HG02798 (cell line): ENCODE data around the gene MTG1.
A peak's percentile ranks its signal among the peaks of the same experiment; 100 is the strongest.

Experiments used
- ATAC-seq: cut with Tn5 transposase; IDR thresholded peaks from one replicate; pipeline ENCODE4 v1.9.1; 2021; ENCODE audit warnings: mild to moderate bottlenecking; ENCODE audit not compliant: unreplicated experiment, poor library complexity

The MTG1 gene

DNA sequence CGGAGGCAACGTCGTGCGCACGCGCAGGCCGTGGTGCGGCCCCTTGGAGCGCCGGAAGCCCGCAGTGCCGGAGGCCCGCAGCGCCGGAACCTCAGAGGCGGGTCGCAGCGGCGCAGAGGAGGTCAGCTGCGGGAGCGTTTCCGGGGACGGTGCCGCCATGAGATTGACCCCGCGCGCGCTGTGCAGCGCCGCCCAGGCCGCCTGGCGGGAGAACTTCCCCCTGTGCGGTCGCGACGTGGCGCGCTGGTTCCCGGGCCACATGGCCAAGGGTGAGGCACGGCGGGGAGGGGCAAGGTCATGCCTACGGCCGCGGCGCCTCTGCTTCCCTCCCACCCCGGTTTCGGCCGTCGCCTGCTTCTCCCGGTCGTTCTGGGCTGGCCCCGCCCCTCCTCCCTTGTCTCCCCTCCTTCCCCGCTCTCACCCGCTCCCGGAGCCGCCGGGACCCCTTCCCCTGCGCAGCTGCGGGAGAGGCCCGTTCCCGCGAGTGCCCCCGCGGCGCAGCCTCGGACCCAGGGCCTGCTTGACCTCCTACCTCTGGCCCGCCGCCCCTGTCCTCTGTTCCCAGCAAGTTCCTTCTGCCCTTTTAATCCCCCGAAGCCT, at the start of gene MTG1:
TSS of gene MTG1 (plus strand) at position 94 of the 600 bp plus-strand sequence. CDS start at position 158, 64 bp downstream.
- ATAC-seq = peak; percentile 84

DNA sequence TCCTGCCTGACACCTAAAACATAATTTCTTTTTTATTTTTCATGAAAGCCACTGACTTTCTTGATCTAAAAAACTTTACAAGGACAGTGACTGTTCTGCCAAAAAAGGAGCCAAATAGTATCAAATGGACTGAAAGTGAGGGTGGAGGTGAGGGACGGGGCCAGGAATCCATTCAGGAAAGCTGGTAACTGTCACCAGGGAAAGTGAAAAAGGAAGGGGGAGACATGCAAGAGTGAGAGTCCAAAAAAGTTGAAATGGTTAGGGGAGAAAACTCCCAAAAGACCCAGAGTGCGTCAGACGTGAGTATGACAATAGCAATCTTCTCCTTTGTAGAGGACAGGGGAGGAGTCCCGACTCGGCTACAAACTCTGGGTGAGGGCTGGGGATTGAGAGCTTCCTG, 49.7 kb upstream of the MTG1 start:
- no peak for ATAC-seq

- ATAC-seq = no peak
These were observed 47.5 kb upstream of the MTG1 start for GRCh38 chr10:133346413-133346812.

DNA sequence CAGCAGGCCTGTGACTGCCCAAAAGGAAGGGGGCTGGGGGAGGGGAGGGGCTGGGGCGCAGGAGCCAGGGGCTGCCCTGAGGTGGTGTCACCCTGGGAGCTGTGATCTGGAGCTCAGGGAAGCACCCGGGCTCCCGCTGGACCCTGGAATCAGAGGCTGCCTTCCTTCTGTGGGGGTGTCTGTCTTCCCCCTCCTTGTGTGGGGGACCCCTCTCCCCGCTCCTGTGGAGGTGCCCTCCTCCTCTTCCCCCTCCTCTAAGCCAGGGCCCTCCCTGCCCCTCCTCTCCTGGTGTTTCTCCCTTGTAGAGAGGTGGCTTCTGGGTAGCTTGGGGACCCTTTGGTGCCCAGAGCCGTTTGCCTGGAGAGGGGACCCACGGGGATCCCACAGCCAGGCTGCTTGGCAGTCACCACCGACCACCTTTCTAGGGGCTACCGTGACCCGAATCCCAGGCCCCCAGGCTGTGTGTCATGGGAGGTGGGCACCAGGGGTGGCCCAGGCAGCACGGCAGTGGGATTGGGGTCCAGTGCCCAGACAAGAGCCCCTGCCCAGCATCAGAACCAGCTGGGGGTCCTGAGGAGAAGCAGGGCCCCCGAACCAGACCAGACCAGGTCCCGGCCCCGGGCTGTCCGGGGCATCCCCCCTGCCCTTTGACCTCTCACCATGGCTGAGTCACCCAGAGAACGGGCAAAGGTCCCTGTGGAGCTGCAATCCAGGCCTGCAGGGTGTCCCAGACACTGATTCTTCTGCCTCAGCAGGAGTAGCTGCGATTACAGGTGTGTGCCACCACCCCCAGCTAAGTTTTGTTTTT, 46.0 kb upstream of the MTG1 start:
- no peak for ATAC-seq

DNA sequence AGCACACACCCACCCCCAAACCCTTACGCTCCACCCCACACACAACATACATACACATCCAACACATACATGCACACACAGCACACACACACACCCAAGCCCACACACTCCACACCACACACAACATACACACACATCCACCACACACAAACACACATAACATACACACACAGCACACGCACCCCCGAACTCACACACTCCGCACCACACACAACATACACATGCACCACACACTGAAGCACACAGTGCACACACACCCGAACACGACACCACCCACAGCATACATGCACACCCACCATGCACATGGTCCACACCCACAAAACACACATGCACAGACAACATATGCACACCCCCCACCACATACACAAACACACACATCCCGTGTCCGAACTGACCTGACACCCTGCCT, 44.8 kb upstream of the MTG1 start:
- ATAC-seq = no peak

GRCh38 chr10:133349577-133350011, 44.4 kb upstream of the MTG1 start:
- ATAC-seq = no peak

- no peak for ATAC-seq
These were observed 43.5 kb upstream of the MTG1 start for GRCh38 chr10:133350283-133350949.

GRCh38 chr10:133350950-133351329, 43.0 kb upstream of the MTG1 start:
- no peak for ATAC-seq

GRCh38 chr10:133351408-133352318, 42.3 kb upstream of the MTG1 start:
- no peak for ATAC-seq

- no peak for ATAC-seq
These were observed 40.6 kb upstream of the MTG1 start for GRCh38 chr10:133353202-133353959.

GRCh38 chr10:133353988-133354605, 39.9 kb upstream of the MTG1 start:
- ATAC-seq = no peak

DNA sequence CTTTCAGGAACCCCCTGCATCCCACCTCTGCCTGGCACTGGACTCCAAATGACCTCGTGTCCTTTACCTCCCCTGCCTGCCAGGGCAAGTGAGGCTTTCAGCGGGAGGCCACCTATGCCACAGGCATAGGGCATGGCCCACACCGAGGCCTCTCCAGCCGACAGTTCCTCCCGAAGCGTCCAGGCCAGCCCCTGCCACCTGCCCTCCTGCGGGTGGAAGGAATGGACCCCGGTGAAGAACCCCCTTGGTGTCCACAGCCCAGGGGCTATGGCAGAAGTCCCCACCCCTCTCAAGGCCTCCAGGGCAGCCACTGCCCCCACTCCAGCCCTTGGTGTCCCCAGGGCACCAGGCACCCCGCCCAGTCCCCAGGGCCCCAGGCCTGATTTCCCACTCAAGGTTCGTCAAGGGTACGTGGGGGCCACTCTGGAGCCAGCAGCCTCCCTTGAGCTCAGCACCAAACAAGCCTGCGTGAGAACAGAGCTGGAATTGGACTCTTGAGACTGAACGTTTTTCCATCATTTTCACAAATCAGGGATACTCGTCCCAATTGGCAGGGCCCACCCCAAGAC, 39.2 kb upstream of the MTG1 start:
- ATAC-seq = no peak

GRCh38 chr10:133355266-133355665, 38.7 kb upstream of the MTG1 start:
- ATAC-seq = no peak

GRCh38 chr10:133355991-133356390, 38.0 kb upstream of the MTG1 start:
- ATAC-seq = no peak

GRCh38 chr10:133356549-133357284, 37.2 kb upstream of the MTG1 start:
- no peak for ATAC-seq

DNA sequence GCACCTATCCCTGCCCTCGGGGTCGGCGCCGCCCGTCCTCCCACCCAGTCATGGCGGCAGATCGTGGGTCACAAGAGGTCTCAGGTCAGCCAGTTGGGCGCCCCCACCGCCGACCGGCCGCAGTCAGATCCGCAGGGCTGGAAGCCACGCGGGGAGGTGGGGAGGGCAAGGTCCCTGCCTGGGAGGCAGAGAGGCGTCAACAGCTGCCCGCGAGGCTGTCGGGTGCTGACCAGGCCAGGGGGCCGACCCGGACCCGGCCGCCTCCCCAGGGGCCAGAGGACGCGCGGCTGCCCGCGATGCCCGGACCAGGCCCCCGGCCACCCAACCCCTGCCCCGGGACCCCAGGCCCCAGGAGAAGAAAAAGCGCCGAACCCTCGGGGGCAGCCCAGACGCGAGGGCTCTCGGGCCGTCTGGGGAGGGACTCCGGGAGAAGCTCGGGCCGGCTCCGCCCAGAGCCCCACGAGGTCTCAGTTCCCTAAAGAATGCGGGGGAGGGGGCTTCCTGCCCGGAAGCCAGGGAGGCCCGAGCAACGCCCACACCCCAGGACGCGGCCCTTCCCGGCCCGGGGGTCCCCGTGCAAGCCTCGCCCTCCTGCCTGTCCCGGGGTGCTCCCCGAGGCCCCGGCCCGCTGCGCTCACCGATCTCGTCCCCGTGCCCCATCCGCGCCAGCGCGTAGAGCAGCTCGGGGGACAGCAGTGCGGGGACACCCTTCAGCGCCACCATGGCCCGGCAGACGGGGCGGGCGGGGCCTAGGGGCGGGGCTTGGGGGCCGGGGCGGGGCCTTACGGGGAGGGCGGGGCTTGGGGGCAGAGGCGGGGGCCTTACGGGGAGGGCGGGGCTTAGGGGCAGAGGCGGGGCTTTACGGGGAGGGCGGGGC, 36.4 kb upstream of the MTG1 start, which contains the start of gene FUOM:
TSS of gene FUOM (minus strand) at position 735 of the 877 bp plus-strand sequence. CDS start at position 723, 12 bp downstream.
- ATAC-seq = peak; percentile 58
